T-helper 9 cell (primary cell): ENCODE data around the gene ALKBH8.
A peak's percentile ranks its signal among the peaks of the same experiment; 100 is the strongest.
"Not testable (repeated sequence)": the region's sequence is repeated elsewhere in the genome, so short reads cannot be mapped to it uniquely, and the experiment has no call there.

Source experiments
- DNase-seq: peaks from one replicate; pipeline ENCODE4 v3.0.0-alpha.2; 2020

The ALKBH8 gene

GRCh38 chr11:107576497-107577345 is 11.2 kb upstream of the ALKBH8 start:
- peak; percentile 42 for DNase-seq

- no peak for DNase-seq
Observed at GRCh38 chr11:107573438-107573837, 7.9 kb upstream of the ALKBH8 start.

DNA sequence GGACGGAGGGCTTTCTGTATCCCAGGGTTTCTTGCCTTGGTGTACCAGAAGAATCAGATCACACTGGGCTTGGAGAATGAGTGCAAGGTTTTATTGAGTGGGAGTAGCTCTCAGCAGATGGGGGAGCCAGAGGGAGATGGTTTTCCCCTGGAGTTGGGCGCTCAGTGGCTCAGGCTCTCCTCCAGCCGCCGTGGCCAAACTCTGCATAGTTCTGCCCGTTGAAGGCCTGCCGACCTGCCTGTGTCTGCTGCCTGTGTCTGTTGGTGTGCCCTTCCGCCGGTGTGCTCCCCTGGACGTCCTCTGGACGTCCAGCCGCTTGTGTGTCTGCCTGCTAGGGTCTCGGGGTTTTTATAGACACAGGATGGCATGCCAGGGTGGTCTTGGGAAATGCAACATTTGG is 4.5 kb upstream of the ALKBH8 start:
- no peak for DNase-seq

- DNase-seq, result no peak
Observed at GRCh38 chr11:107567739-107568335, 2.3 kb upstream of the ALKBH8 start.

- no peak for DNase-seq
Observed at GRCh38 chr11:107566569-107566968, 1.0 kb upstream of the ALKBH8 start.

DNA sequence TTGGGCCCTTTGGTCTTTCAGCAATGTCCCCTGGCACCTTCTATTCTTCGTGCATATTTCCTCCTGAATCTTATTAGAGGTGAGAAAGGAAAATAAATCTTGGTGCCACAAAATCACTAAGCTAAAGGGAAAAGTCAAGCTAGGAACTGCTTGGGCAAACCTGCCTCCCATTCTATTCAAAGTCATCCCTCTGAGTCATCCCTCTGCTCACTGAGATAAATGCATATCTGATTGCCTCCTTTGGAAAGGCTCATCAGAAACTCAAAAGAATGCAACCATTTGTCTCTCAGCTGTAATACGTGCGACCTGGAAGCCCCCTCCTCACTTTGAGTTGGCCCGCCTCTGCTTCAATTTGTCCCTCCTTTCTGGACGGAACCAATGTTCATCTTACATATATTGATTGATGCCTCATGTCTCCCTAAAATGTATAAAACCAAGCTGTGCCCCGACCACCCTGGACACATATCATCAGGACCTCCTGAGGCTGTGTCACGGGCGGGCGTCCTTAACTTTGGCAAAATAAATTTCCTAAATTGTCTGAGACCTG is 493 bp upstream of the ALKBH8 start:
- not testable (repeated sequence) for DNase-seq

GRCh38 chr11:107564877-107565218 is 687 bp downstream of the ALKBH8 start:
- DNase-seq, result no peak

DNA sequence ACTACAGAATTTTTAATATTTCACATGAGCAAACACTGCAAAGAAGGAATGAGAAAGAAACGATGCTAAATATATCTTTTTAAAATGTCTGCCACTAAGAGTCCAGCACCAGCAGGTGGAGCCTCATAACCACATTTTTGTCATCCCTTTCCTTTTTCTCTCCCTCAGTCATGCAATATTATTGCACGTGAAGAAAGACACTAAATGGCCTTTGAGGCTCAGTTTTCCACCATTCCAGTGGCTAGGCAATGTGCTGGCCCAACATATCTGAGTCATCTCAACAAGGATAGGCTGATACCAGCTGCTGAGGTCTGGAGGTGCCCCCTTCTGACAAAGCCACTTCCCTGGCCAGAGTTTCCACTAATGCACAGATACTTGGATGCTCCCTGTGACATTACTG is 1.8 kb downstream of the ALKBH8 start:
- DNase-seq, result peak; percentile 7

- DNase-seq, result no peak
Observed at GRCh38 chr11:107562647-107563208, 2.8 kb downstream of the ALKBH8 start.

DNA sequence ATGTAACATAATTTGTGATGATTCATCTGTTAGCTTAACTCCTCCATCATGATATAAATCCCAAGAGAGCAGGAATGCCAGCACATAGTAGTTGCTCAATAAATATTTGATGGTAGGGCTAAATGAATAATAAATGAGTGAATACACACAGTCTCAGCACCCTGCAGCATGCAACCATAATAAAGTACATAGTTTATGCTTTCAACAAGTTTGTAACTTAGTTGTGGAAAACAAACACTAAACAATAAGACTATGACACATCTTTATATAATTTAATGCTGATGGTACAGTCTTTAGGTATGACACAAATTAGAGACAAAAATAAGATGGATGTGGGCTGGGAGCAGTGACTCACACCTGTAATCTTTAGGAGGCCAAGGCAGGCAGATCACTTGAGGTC is 3.8 kb downstream of the ALKBH8 start:
- DNase-seq, result no peak

- no peak for DNase-seq
Observed at GRCh38 chr11:107550304-107550703, 15.2 kb downstream of the ALKBH8 start.

- no peak for DNase-seq
Observed at GRCh38 chr11:107549954-107550285, 15.6 kb downstream of the ALKBH8 start.

- no peak for DNase-seq
Observed at GRCh38 chr11:107549253-107549953, 16.1 kb downstream of the ALKBH8 start.

DNA sequence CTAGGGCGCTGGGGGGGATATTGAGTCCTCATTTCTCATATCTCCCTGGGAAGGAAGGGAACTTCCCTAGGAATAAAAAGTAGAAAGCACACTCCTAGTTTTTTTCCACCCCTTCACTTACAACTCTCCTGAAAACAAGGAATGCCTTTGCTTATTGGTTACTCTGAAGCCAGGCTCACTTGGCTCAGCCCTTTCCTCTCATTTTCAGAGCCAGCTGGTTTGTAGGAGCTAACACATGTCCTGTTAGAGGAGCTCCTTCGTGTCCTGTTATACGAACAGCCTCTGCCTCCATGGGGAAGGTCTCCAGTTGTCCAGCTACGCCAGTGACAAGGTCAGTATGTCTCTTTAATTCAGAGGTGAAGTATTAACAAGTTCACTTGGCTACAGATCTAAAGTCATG is 17.6 kb downstream of the ALKBH8 start:
- DNase-seq, result no peak

DNA sequence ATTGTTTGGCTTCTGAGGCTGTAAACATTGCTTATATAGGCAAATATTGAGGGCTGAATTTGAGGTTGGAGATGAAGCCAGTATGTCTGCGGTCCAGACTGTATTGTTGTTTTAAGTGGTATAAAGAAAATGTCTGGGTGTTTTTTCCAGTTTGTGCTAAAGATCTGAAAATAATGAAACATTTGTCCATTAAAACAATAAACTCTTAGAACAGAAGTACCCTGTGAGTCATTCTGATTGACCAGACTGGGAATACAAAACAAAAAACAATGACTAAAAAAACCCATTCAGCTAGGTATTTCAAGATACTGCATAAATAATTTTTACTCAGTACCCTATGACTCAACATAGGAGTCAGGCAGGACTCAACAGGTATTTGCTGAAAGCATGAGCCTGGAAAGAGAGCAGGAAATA is 20.4 kb downstream of the ALKBH8 start:
- DNase-seq, result no peak

DNA sequence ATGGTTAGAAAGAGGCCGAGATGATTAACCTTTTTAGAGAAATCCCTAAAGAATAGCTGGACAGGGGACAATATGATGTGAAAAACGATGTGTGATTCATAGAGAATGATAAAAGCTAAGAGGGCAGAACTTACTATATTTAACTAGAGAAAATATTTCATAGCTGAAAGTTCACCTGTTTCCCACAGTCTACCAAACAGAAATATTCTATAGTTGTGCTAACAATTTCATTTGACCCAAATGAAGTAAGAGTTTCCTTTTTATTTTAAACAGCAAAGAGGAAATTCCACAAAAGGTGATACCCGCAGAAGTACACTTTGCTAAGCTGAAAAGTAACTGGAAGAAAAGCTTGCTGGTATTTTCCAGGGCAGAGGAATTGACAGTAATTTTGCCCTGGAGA is 26.7 kb downstream of the ALKBH8 start:
- DNase-seq, result no peak

DNA sequence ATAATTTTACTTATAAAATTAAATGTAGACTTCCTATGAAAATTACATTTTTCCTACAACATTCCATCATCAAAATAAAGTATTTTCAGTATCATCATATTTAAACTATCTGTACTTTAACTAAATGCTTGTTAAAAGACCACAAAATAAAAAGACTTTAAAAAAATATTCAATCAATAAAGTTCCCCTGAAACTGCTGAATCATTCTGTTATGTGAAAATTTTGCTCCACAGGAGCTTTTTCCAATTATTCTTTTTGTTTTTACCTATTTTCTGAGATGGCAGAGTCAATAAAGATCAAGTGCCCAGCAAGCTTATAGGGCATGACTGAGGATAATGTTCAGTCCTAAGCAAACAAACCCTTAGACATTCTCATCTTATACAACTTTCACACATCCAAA is 27.3 kb downstream of the ALKBH8 start:
- DNase-seq, result no peak

GRCh38 chr11:107537155-107537554 is 28.4 kb downstream of the ALKBH8 start:
- not testable (repeated sequence) for DNase-seq

- DNase-seq, result no peak
Observed at GRCh38 chr11:107526197-107526596, 39.3 kb downstream of the ALKBH8 start.

DNA sequence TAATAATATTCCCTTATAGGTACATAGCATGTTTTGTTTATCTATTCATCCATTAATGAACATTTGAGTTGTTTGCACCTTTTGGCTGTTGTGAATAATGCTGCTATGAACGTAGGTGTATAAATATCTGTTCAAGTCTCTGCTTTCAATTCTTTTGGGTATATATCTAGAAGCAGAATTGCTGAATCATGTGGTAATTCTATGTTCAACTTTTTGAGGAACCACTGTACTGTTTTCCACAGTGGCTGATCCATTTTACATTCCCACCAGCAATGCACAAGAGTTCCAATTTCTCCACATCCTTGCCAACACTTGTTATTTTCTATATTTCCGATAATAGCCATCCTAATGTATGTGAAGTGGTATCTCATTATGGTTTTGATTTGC is 56.7 kb downstream of the ALKBH8 start:
- no peak for DNase-seq

DNA sequence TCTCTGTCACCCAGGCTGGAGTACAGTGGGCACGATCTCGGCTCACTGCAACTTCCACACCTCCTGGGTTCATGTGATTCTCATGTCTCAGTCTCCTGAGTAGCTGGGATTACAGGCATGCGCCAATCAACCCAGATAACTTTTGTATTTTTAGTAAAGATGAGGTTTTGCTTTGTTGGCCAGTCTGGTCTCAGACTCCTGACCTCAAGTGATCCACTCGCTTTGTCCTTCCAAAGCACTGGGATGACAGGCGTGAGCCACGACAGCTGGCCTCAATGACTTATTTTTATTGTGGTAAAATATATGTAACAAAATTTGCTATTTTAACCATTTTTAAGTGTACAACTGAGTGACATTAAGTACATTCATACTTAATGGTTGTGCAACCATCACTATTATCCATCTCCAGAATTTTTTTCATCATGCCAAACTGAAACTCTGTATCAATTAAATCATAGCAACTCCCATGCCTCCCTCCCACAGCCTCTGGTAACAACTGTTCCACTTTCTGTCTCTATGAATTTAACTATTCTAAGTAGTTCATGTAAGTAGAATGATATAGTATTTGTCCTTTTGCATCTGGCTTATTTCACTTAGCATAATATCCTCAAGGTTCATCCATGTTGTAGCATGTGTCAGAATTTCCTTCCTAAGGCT is 57.2 kb downstream of the ALKBH8 start:
- DNase-seq, result no peak

DNA sequence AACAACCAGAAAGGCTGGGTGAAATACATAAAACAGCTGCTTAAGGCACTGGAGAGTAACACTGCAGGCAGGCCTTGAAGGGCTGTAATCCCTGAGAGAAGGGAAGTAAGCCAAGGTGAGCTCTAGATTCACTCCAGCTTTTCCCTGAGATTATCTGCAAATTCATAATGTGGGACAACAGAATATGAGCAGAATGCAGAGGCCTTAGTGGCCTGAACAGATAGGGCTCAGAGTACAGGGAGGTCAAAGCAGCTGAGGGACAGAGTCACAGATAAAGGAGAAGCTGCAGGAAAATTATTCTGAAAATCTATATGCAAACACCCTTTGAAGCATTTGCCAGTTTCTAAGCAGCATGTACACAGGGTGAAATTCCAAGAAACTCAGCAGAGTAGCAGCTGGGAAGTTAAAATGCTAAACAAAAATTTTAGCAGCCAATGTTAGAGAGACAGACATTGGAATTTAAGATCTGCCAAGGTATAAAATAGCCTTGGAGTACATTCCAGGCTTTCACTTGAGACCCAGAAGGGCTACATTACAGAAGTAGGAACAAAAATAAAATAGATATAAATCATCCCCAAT is 59.8 kb downstream of the ALKBH8 start:
- DNase-seq, result no peak

DNA sequence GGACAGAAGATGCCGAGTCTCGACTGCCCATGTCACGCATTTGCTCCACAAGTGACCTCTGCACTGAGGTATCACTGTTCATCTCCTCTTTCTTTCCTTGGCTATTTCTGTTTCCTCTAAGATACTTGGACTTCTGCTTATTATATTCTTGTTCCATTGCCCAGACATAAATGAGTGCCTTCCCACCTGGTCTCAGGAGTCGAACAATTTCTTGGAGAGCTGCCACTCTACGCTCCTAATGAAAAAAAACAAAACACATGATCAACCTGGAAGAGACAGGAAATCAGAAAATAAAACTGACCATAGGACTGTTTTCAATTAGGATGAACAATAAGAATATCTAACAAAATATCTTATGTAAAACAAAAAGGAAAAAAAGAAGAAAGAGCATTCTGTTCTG is 60.6 kb downstream of the ALKBH8 start:
- DNase-seq, result no peak
